GM04503 (cell line): ENCODE measurements around the gene PSMB3.

Source experiments
- DNase-seq: peaks from one replicate; pipeline ENCODE4 v3.0.0-alpha.2; 2012; ENCODE audit warnings: low read depth

The PSMB3 gene

GRCh38 chr17:38797158-38797490 is 44.6 kb downstream of the PSMB3 start:
- DNase-seq: no peak

GRCh38 chr17:38797828-38798227 is 45.3 kb downstream of the PSMB3 start:
- DNase-seq: no peak

GRCh38 chr17:38798614-38799500 is 46.3 kb downstream of the PSMB3 start:
- DNase-seq: no peak

- DNase-seq: peak; percentile 88
Measured at GRCh38 chr17:38799501-38800236, 47.1 kb downstream of the PSMB3 start, which contains the start of gene PIP4K2B. TSS of gene PIP4K2B (minus strand) at chr17:38799556. CDS start at chr17:38799424, 132 bp downstream.

- DNase-seq: no peak
Measured at GRCh38 chr17:38800237-38800760, 47.8 kb downstream of the PSMB3 start.

- no peak for DNase-seq
Measured at GRCh38 chr17:38809828-38810227, 57.3 kb downstream of the PSMB3 start.
